GM12872 (cell line): Measurements from ENCODE around the gene COL27A1.

Experiments used
- CTCF ChIP-seq: IDR thresholded peaks from 3 replicates; pipeline ENCODE4 v1.5.1; 2011; ENCODE audit warnings: low read depth, mild to moderate bottlenecking, low read length, moderate library complexity; ENCODE audit not compliant: insufficient read depth

Gene COL27A1

GRCh38 chr9:114220061-114220541 lies 64.8 kb downstream of the COL27A1 start:
- TF ChIP-seq CTCF = no peak

- no peak for TF ChIP-seq CTCF
Observed at GRCh38 chr9:114221706-114222465, 66.5 kb downstream of the COL27A1 start.

- no peak for TF ChIP-seq CTCF
Observed at GRCh38 chr9:114223564-114224246, 68.4 kb downstream of the COL27A1 start.

- no peak for TF ChIP-seq CTCF
Observed at GRCh38 chr9:114224247-114224610, 68.9 kb downstream of the COL27A1 start.

GRCh38 chr9:114225561-114226212 lies 70.3 kb downstream of the COL27A1 start:
- no peak for TF ChIP-seq CTCF

GRCh38 chr9:114226246-114227055 lies 71.1 kb downstream of the COL27A1 start:
- TF ChIP-seq CTCF = no peak
